ENCODE data around the gene NPLOC4. TPM values are rescaled to one million over a fixed set of nuclear protein-coding genes. Genes with fewer than 3 reads are reported as not detected.

NPLOC4 gene
- total and polyA plus RNA-seq, 4 donors: 26.7 to 94.3 (median 70.6) TPM

GRCh38 chr17:81579821-81580321 lies 57.0 kb downstream of the NPLOC4 start:
- Histone ChIP-seq H3K27ac (ENCODE audit: low read depth in 1 of 2, low read length in 2 of 2) (peak overlapping the region in 1 of 2 donors; percentile 14), H3K36me3 (ENCODE audit: control insufficient read depth in 1 of 2, insufficient read depth in 2 of 2, low read length in 1 of 2) (peaks cover 0 to 2% of the 10 kb centered on the region in 2 donors), H3K9me3 (ENCODE audit: control insufficient read depth, low read length) (no peaks in the 10 kb centered on the region), H3K4me3 (ENCODE audit: low read length in 2 of 2) (no peak overlapping the region), H3K4me1 (ENCODE audit: control insufficient read depth in 1 of 2, insufficient read depth in 2 of 2, low read length in 2 of 2) (peaks cover 4% of the 10 kb centered on the region in 2 donors), H3K27me3 (ENCODE audit: control insufficient read depth in 1 of 2, insufficient read depth in 2 of 2, low read length in 1 of 2) (no peaks in the 10 kb centered on the region)
- intact Hi-C loops (cut with DNase I): no loop called here
- DNase-seq (peak in 1 of 2 donors; percentile 31), ATAC-seq (ENCODE audit: low FRiP score) (no peak)
- WGBS, 2 donors: 92 to 94% methylated on average over 10 of the region's 10 CpGs

DNA sequence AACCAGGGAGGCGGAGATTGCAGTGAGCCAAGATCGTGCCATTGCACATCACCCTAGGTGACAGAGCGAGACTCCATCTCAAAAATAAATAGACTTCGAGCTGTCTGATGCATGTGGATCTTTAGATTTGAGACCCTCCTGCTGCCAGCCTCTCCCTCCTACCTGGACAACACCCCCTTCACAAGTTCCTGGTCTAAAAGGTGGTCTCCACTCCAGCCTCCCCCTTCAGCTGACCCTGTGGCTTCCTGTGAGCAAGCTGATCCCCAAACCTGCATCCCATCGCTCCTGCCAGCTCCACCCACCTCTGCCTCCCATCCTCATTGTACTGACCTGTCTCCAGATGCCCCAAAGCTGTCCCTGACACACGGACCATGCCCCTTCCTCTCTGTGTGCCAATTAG lies 57.6 kb downstream of the NPLOC4 start:
- Histone ChIP-seq H3K4me1 (ENCODE audit: control insufficient read depth in 1 of 2, insufficient read depth in 2 of 2, low read length in 2 of 2) (peaks cover 4% of the 10 kb centered on the region in 2 donors), H3K36me3 (ENCODE audit: control insufficient read depth in 1 of 2, insufficient read depth in 2 of 2, low read length in 1 of 2) (peaks cover 0 to 2% of the 10 kb centered on the region in 2 donors), H3K27ac (ENCODE audit: low read depth in 1 of 2, low read length in 2 of 2) (no peak overlapping the region), H3K4me3 (ENCODE audit: low read length in 2 of 2) (no peak overlapping the region), H3K27me3 (ENCODE audit: control insufficient read depth in 1 of 2, insufficient read depth in 2 of 2, low read length in 1 of 2) (no peaks in the 10 kb centered on the region), H3K9me3 (ENCODE audit: control insufficient read depth, low read length) (no peaks in the 10 kb centered on the region)
- WGBS, 2 donors: 88 to 92% methylated on average over 6 of the region's 6 CpGs
- ATAC-seq (ENCODE audit: low FRiP score): no peak
- DNase-seq: peak in 1 of 2 donors; percentile 44
- intact Hi-C loops (cut with DNase I): no loop called here

- Histone ChIP-seq H3K4me1 (ENCODE audit: control insufficient read depth in 1 of 2, insufficient read depth in 2 of 2, low read length in 2 of 2) (peaks cover 4% of the 10 kb centered on the region in 2 donors), H3K36me3 (ENCODE audit: control insufficient read depth in 1 of 2, insufficient read depth in 2 of 2, low read length in 1 of 2) (peaks cover 0 to 2% of the 10 kb centered on the region in 2 donors), H3K27ac (ENCODE audit: low read depth in 1 of 2, low read length in 2 of 2) (no peak overlapping the region), H3K4me3 (ENCODE audit: low read length in 2 of 2) (no peak overlapping the region), H3K9me3 (ENCODE audit: control insufficient read depth, low read length) (no peaks in the 10 kb centered on the region), H3K27me3 (ENCODE audit: control insufficient read depth in 1 of 2, insufficient read depth in 2 of 2, low read length in 1 of 2) (no peaks in the 10 kb centered on the region)
- ATAC-seq (ENCODE audit: low FRiP score): no peak
- intact Hi-C loops (cut with DNase I): no loop called here
- no peak for DNase-seq
- 93% methylated on average over 6 of the region's 6 CpGs for WGBS, 2 donors
These were observed 58.2 kb downstream of the NPLOC4 start for GRCh38 chr17:81578561-81579225.

DNA sequence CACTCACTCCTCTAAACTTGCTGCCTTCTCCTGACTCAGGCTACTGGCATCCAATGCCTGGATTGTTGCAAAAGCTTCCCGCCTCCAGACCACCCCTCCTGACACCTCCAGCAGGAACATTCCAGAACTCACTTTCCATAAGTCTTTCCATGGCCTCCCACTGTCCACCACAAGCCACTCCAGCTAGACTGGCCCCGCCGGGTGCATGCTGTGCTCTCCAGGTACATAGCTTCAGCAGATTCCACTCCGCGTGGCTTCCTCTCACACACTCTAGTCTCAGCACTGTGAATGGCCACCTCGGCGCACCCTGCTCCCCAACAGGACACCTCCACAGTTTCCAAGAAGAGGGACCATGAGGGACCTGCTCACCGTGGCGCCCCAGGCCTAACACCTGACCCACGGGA lies 58.9 kb downstream of the NPLOC4 start:
- no peak for DNase-seq
- H3K27ac ChIP-seq (ENCODE audit: low read depth in 1 of 2, low read length in 2 of 2): no peak overlapping the region
- intact Hi-C loops (cut with DNase I): no loop called here
- no peak overlapping the region for H3K4me3 ChIP-seq (ENCODE audit: low read length in 2 of 2)
- H3K27me3 ChIP-seq (ENCODE audit: control insufficient read depth in 1 of 2, insufficient read depth in 2 of 2, low read length in 1 of 2): no peaks in the 10 kb centered on the region
- peaks cover 4% of the 10 kb centered on the region in 2 donors for H3K4me1 ChIP-seq (ENCODE audit: control insufficient read depth in 1 of 2, insufficient read depth in 2 of 2, low read length in 2 of 2)
- no peaks in the 10 kb centered on the region for H3K36me3 ChIP-seq (ENCODE audit: control insufficient read depth in 1 of 2, insufficient read depth in 2 of 2, low read length in 1 of 2)
- H3K9me3 ChIP-seq (ENCODE audit: control insufficient read depth, low read length): no peaks in the 10 kb centered on the region
- 93 to 94% methylated on average over 10 of the region's 10 CpGs for WGBS, 2 donors
- ATAC-seq (ENCODE audit: low FRiP score): no peak

GRCh38 chr17:81577278-81578000 lies 59.5 kb downstream of the NPLOC4 start:
- DNase-seq (no peak), ATAC-seq (ENCODE audit: low FRiP score) (no peak)
- intact Hi-C loops (cut with DNase I): no loop called here
- Histone ChIP-seq H3K36me3 (ENCODE audit: control insufficient read depth in 1 of 2, insufficient read depth in 2 of 2, low read length in 1 of 2) (no peaks in the 10 kb centered on the region), H3K4me3 (ENCODE audit: low read length in 2 of 2) (no peak overlapping the region), H3K4me1 (ENCODE audit: control insufficient read depth in 1 of 2, insufficient read depth in 2 of 2, low read length in 2 of 2) (peaks cover 4% of the 10 kb centered on the region in 2 donors), H3K27me3 (ENCODE audit: control insufficient read depth in 1 of 2, insufficient read depth in 2 of 2, low read length in 1 of 2) (no peaks in the 10 kb centered on the region), H3K9me3 (ENCODE audit: control insufficient read depth, low read length) (no peaks in the 10 kb centered on the region), H3K27ac (ENCODE audit: low read depth in 1 of 2, low read length in 2 of 2) (peak overlapping the region in 1 of 2 donors; percentile 87)
- whole genome bisulfite sequencing, 2 donors: 68 to 81% methylated on average over 11 of the region's 11 CpGs

- Histone ChIP-seq H3K36me3 (ENCODE audit: control insufficient read depth in 1 of 2, insufficient read depth in 2 of 2, low read length in 1 of 2) (no peaks in the 10 kb centered on the region), H3K27me3 (ENCODE audit: control insufficient read depth in 1 of 2, insufficient read depth in 2 of 2, low read length in 1 of 2) (no peaks in the 10 kb centered on the region), H3K4me3 (ENCODE audit: low read length in 2 of 2) (no peak overlapping the region), H3K4me1 (ENCODE audit: control insufficient read depth in 1 of 2, insufficient read depth in 2 of 2, low read length in 2 of 2) (peaks cover 4% of the 10 kb centered on the region in 2 donors), H3K9me3 (ENCODE audit: control insufficient read depth, low read length) (no peaks in the 10 kb centered on the region), H3K27ac (ENCODE audit: low read depth in 1 of 2, low read length in 2 of 2) (peak overlapping the region in 1 of 2 donors; percentile 87)
- ATAC-seq (ENCODE audit: low FRiP score) (no peak), DNase-seq (no peak)
- 26 to 30% methylated on average over 16 to 17 of the region's 17 CpGs for WGBS, 2 donors
- intact Hi-C loops (cut with DNase I): no loop called here
These were observed 60.2 kb downstream of the NPLOC4 start for GRCh38 chr17:81576621-81577277.

GRCh38 chr17:81575836-81576235 lies 61.1 kb downstream of the NPLOC4 start:
- Histone ChIP-seq H3K9me3 (ENCODE audit: control insufficient read depth, low read length) (no peaks in the 10 kb centered on the region), H3K36me3 (ENCODE audit: control insufficient read depth in 1 of 2, insufficient read depth in 2 of 2, low read length in 1 of 2) (no peaks in the 10 kb centered on the region), H3K27me3 (ENCODE audit: control insufficient read depth in 1 of 2, insufficient read depth in 2 of 2, low read length in 1 of 2) (no peaks in the 10 kb centered on the region), H3K4me3 (ENCODE audit: low read length in 2 of 2) (no peak overlapping the region), H3K27ac (ENCODE audit: low read depth in 1 of 2, low read length in 2 of 2) (no peak overlapping the region), H3K4me1 (ENCODE audit: control insufficient read depth in 1 of 2, insufficient read depth in 2 of 2, low read length in 2 of 2) (peaks cover 4% of the 10 kb centered on the region in 2 donors)
- DNase-seq (no peak), ATAC-seq (ENCODE audit: low FRiP score) (no peak)
- 36 to 43% methylated on average over 3 of the region's 3 CpGs for WGBS, 2 donors
- intact Hi-C loops (cut with DNase I): no loop called here

- intact Hi-C loops (cut with DNase I): no loop called here
These were observed 62.3 kb downstream of the NPLOC4 start for GRCh38 chr17:81574643-81574956.

More at GRCh38 chr17:81574643-81574956, 62.3 kb downstream of the NPLOC4 start:
- Histone ChIP-seq H3K27me3 (ENCODE audit: control insufficient read depth in 1 of 2, insufficient read depth in 2 of 2, low read length in 1 of 2) (no peaks in the 10 kb centered on the region), H3K36me3 (ENCODE audit: control insufficient read depth in 1 of 2, insufficient read depth in 2 of 2, low read length in 1 of 2) (peaks cover 0 to 8% of the 10 kb centered on the region in 2 donors), H3K9me3 (ENCODE audit: control insufficient read depth, low read length) (no peaks in the 10 kb centered on the region), H3K4me3 (ENCODE audit: low read length in 2 of 2) (no peak overlapping the region), H3K27ac (ENCODE audit: low read depth in 1 of 2, low read length in 2 of 2) (no peak overlapping the region), H3K4me1 (ENCODE audit: control insufficient read depth in 1 of 2, insufficient read depth in 2 of 2, low read length in 2 of 2) (peaks cover 4% of the 10 kb centered on the region in 2 donors)
- DNase-seq: no peak
- ATAC-seq (ENCODE audit: low FRiP score): no peak
- WGBS, 2 donors: 87 to 89% methylated on average over 8 of the region's 8 CpGs

Measured in aorta (tissue), 5 donors.